SK-N-SH treated with all-trans-retinoic acid at 6 μM for 48 hours (cell line): ENCODE measurements around the gene ADAMTS2.

ENCODE experiments used
- ATAC-seq: fragments of 200-7000 bp; cut with Tn5 transposase; 3 replicates; pipeline ENCODE4 v1.9.1; 2020; ENCODE audit warnings: mild to moderate bottlenecking, moderate library complexity
- ARNTL ChIP-seq: fragments of 450-650 bp; formaldehyde crosslinking; IDR thresholded peaks from 2 replicates; pipeline ENCODE4 v1.5.0; 2020; ENCODE audit warnings: low read depth, mild to moderate bottlenecking, moderate library complexity, borderline replicate concordance
- BACH2 ChIP-seq: fragments of 250-450 bp; sonication (Bioruptor Pico); IDR thresholded peaks from 2 replicates; pipeline ENCODE4 v1.9.0; 2021; ENCODE audit warnings: mild to moderate bottlenecking, borderline replicate concordance
- CSDC2 ChIP-seq: fragments of 250-450 bp; sonication (Bioruptor Pico); IDR thresholded peaks from 2 replicates; pipeline ENCODE4 v1.5.0; 2020; ENCODE audit warnings: mild to moderate bottlenecking, moderate library complexity
- ESRRG ChIP-seq: fragments of 250-450 bp; sonication (Bioruptor Pico); IDR thresholded peaks from 2 replicates; pipeline ENCODE4 v1.6.1; 2021; ENCODE audit warnings: mild to moderate bottlenecking
- GLIS3 ChIP-seq: fragments of 250-450 bp; sonication (Bioruptor Pico); IDR thresholded peaks from 2 replicates; pipeline ENCODE4 v1.5.0; 2020; ENCODE audit warnings: mild to moderate bottlenecking, moderate library complexity
- ISL1 ChIP-seq: fragments of 250-450 bp; sonication (Bioruptor Pico); IDR thresholded peaks from 2 replicates; pipeline ENCODE4 v2.1.2; 2022; ENCODE audit warnings: mild to moderate bottlenecking, moderate library complexity
- OSR1 ChIP-seq: fragments of 250-450 bp; sonication (Bioruptor Pico); IDR thresholded peaks from 2 replicates; pipeline ENCODE4 v1.8.0; 2022; ENCODE audit warnings: moderate library complexity, mild to moderate bottlenecking, inconsistent platforms
- PPARA ChIP-seq: fragments of 250-450 bp; sonication (Bioruptor Pico); IDR thresholded peaks from 2 replicates; pipeline ENCODE4 v1.5.0; 2020; ENCODE audit warnings: mild to moderate bottlenecking, borderline replicate concordance
- RARB ChIP-seq: fragments of 250-450 bp; sonication (Bioruptor Pico); IDR thresholded peaks from 2 replicates; pipeline ENCODE4 v1.8.0; 2021; ENCODE audit warnings: mild to moderate bottlenecking, moderate library complexity
- SNAI2 ChIP-seq: fragments of 250-450 bp; sonication (Bioruptor Pico); IDR thresholded peaks from 2 replicates; pipeline ENCODE4 v1.5.0; 2020; ENCODE audit warnings: mild to moderate bottlenecking, moderate library complexity
- TCF4 ChIP-seq: fragments of 250-450 bp; sonication (Bioruptor Pico); IDR thresholded peaks from 2 replicates; pipeline ENCODE4 v1.8.0; 2021; ENCODE audit warnings: mild to moderate bottlenecking, moderate library complexity, borderline replicate concordance
- TOX ChIP-seq: fragments of 250-450 bp; sonication (Bioruptor Pico); IDR thresholded peaks from 2 replicates; pipeline ENCODE4 v1.8.0; 2021; ENCODE audit warnings: mild to moderate bottlenecking, moderate library complexity, borderline replicate concordance
- ZC3H10 ChIP-seq: fragments of 250-450 bp; sonication (Bioruptor Pico); IDR thresholded peaks from 2 replicates; pipeline ENCODE4 v1.5.1; 2021; ENCODE audit warnings: mild to moderate bottlenecking, moderate library complexity
- ZFP3 ChIP-seq: fragments of 250-450 bp; sonication (Bioruptor Pico); IDR thresholded peaks from 2 replicates; pipeline ENCODE4 v1.5.0; 2020; ENCODE audit warnings: mild to moderate bottlenecking, moderate library complexity
- ZNF8 ChIP-seq: fragments of 450-650 bp; formaldehyde crosslinking; IDR thresholded peaks from 2 replicates; pipeline ENCODE4 v1.5.0; 2020; ENCODE audit warnings: mild to moderate bottlenecking, moderate library complexity
- TF ChIP-seq, protein P1 (sequence below): fragments of 250-450 bp; sonication (Bioruptor Pico); IDR thresholded peaks from 2 replicates; pipeline ENCODE4 v1.8.0; 2021; ENCODE audit warnings: low read depth, mild to moderate bottlenecking, moderate library complexity, borderline replicate concordance
- TF ChIP-seq, protein P2 (sequence below): fragments of 250-450 bp; sonication (Bioruptor Pico); IDR thresholded peaks from 2 replicates; pipeline ENCODE4 v1.5.1; 2021; ENCODE audit warnings: mild to moderate bottlenecking, moderate library complexity
- TF ChIP-seq, protein P3 (sequence below): fragments of 250-450 bp; sonication (Bioruptor Pico); IDR thresholded peaks from 2 replicates; pipeline ENCODE4 v1.5.0; 2020; ENCODE audit warnings: mild to moderate bottlenecking, moderate library complexity
- TF ChIP-seq, protein P4 (sequence below): fragments of 250-450 bp; sonication (Bioruptor Pico); IDR thresholded peaks from 2 replicates; pipeline ENCODE4 v1.5.1; 2020; ENCODE audit warnings: low read depth, mild to moderate bottlenecking, moderate library complexity

Gene ADAMTS2

DNA sequence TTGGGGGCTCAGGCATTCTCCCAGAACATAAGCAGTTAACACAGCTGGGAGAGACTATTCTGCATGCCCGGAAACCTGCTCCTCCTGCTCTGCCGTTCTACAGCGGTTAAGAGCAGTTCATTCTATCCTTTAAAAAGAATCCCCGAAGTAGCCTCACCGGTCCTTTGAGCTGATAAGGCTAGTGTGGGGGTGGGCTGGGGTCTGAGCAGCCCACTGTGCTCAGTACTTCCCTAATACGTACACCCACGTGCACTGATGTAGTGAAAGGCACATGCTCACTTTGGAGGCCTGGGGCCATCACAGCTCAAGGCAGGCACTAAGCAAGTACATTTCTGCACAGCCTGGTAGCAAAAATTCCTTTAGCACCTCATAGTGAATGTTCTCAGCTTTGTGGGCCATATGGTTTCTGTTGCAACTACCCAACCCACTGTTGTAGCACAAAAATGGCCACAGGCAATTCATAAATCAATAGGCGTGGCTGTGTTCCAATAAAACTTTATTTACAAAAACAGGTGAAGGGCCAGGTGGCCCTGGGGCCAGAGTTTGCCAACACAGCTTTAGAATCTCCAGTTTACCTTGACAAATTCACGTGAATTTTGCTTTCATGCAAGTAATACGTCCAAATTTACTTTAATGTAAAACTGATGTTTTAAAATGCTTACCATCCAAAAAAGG lies 148.7 kb downstream of the ADAMTS2 start:
- ATAC-seq = no peak
- TF ChIP-seq PPARA (CRISPR knock-in tag) (no peak), ZNF8 (CRISPR knock-in tag) (no peak), SNAI2 (no peak), ZFP3 (CRISPR knock-in tag) (no peak), CSDC2 (no peak)
- TF ChIP-seq, protein P1, sequence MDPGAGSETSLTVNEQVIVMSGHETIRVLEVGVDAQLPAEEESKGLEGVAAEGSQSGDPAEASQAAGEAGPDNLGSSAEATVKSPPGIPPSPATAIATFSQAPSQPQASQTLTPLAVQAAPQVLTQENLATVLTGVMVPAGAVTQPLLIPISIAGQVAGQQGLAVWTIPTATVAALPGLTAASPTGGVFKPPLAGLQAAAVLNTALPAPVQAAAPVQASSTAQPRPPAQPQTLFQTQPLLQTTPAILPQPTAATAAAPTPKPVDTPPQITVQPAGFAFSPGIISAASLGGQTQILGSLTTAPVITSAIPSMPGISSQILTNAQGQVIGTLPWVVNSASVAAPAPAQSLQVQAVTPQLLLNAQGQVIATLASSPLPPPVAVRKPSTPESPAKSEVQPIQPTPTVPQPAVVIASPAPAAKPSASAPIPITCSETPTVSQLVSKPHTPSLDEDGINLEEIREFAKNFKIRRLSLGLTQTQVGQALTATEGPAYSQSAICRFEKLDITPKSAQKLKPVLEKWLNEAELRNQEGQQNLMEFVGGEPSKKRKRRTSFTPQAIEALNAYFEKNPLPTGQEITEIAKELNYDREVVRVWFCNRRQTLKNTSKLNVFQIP = no peak
- TF ChIP-seq, protein P2, sequence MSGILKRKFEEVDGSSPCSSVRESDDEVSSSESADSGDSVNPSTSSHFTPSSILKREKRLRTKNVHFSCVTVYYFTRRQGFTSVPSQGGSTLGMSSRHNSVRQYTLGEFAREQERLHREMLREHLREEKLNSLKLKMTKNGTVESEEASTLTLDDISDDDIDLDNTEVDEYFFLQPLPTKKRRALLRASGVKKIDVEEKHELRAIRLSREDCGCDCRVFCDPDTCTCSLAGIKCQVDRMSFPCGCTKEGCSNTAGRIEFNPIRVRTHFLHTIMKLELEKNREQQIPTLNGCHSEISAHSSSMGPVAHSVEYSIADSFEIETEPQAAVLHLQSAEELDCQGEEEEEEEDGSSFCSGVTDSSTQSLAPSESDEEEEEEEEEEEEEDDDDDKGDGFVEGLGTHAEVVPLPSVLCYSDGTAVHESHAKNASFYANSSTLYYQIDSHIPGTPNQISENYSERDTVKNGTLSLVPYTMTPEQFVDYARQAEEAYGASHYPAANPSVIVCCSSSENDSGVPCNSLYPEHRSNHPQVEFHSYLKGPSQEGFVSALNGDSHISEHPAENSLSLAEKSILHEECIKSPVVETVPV = no peak
- TF ChIP-seq, all 23 proteins: peak for 0

DNA sequence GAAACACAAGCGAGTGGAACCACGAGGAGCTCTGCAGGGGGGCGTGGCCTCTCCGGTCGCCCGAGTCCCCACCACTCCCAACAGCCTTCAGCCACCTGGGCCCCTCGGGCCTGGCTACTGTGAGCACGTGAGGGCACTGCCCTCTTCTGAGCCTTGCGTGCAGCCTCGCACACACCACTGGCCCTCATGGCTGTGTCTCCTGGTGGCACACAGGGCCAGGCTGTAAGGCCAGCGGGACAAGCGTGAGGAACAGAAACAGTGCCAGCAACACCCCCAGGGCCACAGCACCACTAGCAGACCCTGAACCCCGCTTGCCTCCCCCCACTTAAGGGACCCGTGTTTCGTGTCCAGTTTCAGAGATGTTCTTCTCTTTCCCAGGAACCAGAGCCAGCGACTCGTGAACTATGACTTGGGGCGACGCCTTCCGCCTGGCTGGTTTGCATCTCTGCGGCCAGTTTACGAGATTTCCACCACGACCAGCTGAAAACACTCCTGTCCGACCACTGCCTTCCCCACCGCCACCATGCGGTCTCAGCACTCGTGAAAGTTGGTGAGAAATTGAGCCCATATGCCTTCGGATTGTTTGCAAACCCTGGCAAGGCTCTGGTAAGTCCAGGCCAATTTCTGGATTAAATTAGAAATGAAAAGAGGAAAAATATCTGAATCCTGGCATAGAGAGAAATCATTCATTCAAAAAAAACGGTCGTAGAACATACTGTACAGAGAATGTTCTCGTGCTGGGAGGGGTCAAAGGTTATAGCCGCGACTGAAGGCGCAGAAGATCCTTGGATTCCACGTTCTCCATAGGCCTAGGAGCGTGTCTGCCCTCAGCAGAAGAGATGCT lies 149.5 kb downstream of the ADAMTS2 start:
- TF ChIP-seq, protein P1 = no peak
- no peak for TF ChIP-seq ZC3H10
- TF ChIP-seq ZNF8 (CRISPR knock-in tag) = no peak
- no peak for TF ChIP-seq ZFP3 (CRISPR knock-in tag)
- no peak for ATAC-seq

DNA sequence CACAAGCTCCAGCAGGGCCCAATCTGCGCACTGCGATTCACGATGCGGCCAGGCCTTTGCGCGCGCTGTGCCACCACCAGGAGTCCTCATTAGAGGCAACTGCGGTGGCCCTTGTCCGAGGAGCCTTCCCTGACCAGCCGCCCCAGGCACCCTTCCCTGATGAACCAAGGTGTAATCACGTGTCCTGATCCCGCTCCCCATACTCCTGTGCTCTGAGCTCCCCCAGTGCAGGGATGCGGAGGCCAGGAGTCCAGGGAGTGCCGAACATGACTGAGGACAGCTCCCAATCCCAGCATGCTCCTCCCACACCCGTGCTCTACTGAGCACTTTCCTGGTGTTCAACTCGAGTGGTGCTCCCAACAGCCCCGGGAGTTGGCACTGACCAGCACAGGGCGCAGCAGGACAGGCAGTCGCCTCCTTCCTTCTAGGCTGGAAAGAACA lies 150.3 kb downstream of the ADAMTS2 start:
- TF ChIP-seq ZFP3 (CRISPR knock-in tag) = no peak
- TF ChIP-seq SNAI2 = no peak
- no peak for TF ChIP-seq ESRRG
- TF ChIP-seq TCF4 = no peak
- no peak for TF ChIP-seq PPARA (CRISPR knock-in tag)
- no peak for TF ChIP-seq TOX (CRISPR knock-in tag)
- TF ChIP-seq, protein P3, sequence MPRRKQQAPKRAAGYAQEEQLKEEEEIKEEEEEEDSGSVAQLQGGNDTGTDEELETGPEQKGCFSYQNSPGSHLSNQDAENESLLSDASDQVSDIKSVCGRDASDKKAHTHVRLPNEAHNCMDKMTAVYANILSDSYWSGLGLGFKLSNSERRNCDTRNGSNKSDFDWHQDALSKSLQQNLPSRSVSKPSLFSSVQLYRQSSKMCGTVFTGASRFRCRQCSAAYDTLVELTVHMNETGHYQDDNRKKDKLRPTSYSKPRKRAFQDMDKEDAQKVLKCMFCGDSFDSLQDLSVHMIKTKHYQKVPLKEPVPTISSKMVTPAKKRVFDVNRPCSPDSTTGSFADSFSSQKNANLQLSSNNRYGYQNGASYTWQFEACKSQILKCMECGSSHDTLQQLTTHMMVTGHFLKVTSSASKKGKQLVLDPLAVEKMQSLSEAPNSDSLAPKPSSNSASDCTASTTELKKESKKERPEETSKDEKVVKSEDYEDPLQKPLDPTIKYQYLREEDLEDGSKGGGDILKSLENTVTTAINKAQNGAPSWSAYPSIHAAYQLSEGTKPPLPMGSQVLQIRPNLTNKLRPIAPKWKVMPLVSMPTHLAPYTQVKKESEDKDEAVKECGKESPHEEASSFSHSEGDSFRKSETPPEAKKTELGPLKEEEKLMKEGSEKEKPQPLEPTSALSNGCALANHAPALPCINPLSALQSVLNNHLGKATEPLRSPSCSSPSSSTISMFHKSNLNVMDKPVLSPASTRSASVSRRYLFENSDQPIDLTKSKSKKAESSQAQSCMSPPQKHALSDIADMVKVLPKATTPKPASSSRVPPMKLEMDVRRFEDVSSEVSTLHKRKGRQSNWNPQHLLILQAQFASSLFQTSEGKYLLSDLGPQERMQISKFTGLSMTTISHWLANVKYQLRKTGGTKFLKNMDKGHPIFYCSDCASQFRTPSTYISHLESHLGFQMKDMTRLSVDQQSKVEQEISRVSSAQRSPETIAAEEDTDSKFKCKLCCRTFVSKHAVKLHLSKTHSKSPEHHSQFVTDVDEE (CRISPR knock-in tag) = no peak
- TF ChIP-seq ARNTL (CRISPR knock-in tag) = no peak
- no peak for TF ChIP-seq GLIS3 (CRISPR knock-in tag)
- TF ChIP-seq, protein P4, sequence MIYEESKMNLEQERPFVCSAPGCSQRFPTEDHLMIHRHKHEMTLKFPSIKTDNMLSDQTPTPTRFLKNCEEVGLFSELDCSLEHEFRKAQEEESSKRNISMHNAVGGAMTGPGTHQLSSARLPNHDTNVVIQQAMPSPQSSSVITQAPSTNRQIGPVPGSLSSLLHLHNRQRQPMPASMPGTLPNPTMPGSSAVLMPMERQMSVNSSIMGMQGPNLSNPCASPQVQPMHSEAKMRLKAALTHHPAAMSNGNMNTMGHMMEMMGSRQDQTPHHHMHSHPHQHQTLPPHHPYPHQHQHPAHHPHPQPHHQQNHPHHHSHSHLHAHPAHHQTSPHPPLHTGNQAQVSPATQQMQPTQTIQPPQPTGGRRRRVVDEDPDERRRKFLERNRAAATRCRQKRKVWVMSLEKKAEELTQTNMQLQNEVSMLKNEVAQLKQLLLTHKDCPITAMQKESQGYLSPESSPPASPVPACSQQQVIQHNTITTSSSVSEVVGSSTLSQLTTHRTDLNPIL = no peak
- no peak for TF ChIP-seq BACH2
- no peak for TF ChIP-seq ISL1 (CRISPR knock-in tag)
- no peak for TF ChIP-seq OSR1 (CRISPR knock-in tag)
- TF ChIP-seq CSDC2 = no peak
- no peak for TF ChIP-seq RARB
- TF ChIP-seq, all 23 proteins: peak for 0
- no peak for ATAC-seq
